Activated CD4-positive, alpha-beta T cell treated with anti-CD3 and anti-CD28 coated beads, Interleukin-2, amount 10 ng/mL, durations not matched to agents 7 days and 5 days (primary cell): ENCODE measurements around the gene TTYH1. TPM values are rescaled to one million over a fixed set of nuclear protein-coding genes. Genes with fewer than 3 reads are reported as not detected.
A peak's percentile ranks its signal among the peaks of the same experiment; 100 is the strongest.

ENCODE experiments used
- CTCF ChIA-PET: fragments of 350-600 bp; sonication (Branson Sonifier 250); formaldehyde crosslinking; loops from one replicate; lab custom pipeline; 2021; ENCODE audit warnings: antibody characterized with exemption; lab: Charles Lee
- POLR2A ChIA-PET: fragments of 350-600 bp; sonication (Branson Sonifier 250); formaldehyde crosslinking; loops from one replicate; lab custom pipeline; 2021; ENCODE audit warnings: antibody characterized with exemption; lab: Charles Lee
- DNase-seq: peaks from one replicate; pipeline ENCODE4 v3.0.0-alpha.2; 2020
- H3K27ac Mint-ChIP-seq: one replicate; pipeline ENCODE4 v1.8.0; 2021; ENCODE audit warnings: mild to moderate bottlenecking, moderate library complexity, mixed read lengths
- H3K27me3 Mint-ChIP-seq: one replicate; pipeline ENCODE4 v1.8.0; 2021; ENCODE audit warnings: mixed read lengths
- H3K36me3 Mint-ChIP-seq: one replicate; pipeline ENCODE4 v1.8.0; 2021; ENCODE audit warnings: low read depth, mixed read lengths
- H3K4me1 Mint-ChIP-seq: one replicate; pipeline ENCODE4 v1.8.0; 2021; ENCODE audit warnings: mixed read lengths
- H3K4me3 Mint-ChIP-seq: one replicate; pipeline ENCODE4 v1.8.0; 2021; ENCODE audit warnings: mild to moderate bottlenecking, moderate library complexity, mixed read lengths
- H3K9me3 Mint-ChIP-seq: one replicate; pipeline ENCODE4 v1.8.0; 2021; ENCODE audit warnings: mixed read lengths
- total RNA-seq, 2 experiments: library from RNA; stranded (reverse); gene quantifications; one replicate each; pipeline ENCODE4 v1.2.3, GENCODE V29; 2021

Gene TTYH1
- total RNA-seq, 2 experiments from 2014 or later: 0.72 to 1.2 TPM

- POLR2A ChIA-PET: no interaction called here
- CTCF ChIA-PET: no interaction called here
- no peak overlapping the region for H3K27ac Mint-ChIP-seq
- H3K4me1 Mint-ChIP-seq: peaks cover 4% of the 10 kb centered on the region
- H3K27me3 Mint-ChIP-seq: peaks cover 41% of the 10 kb centered on the region
- no peak overlapping the region for H3K4me3 Mint-ChIP-seq
- H3K36me3 Mint-ChIP-seq: no peaks in the 10 kb centered on the region
- H3K9me3 Mint-ChIP-seq: no peaks in the 10 kb centered on the region
- DNase-seq: no peak
Measured at GRCh38 chr19:54470991-54471782, 55.9 kb downstream of the TTYH1 start.

GRCh38 chr19:54473071-54473891, 58.0 kb downstream of the TTYH1 start, which contains the start of gene CDC42EP5:
Gene CDC42EP5 (minus strand): TSS chr19:54473296. CDS start chr19:54465547, 7,749 bp downstream.
- POLR2A ChIA-PET: no interaction called here
- Mint-ChIP-seq H3K27ac (peak within 1 kb of the TSS; percentile 55), H3K9me3 (no peaks in the 10 kb centered on the region), H3K27me3 (peaks cover 45% of the 10 kb centered on the region), H3K36me3 (no peaks in the 10 kb centered on the region), H3K4me3 (no peak within 1 kb of the TSS), H3K4me1 (peaks cover 4% of the 10 kb centered on the region)
- CTCF ChIA-PET: no interaction called here
- no peak for DNase-seq

GRCh38 chr19:54473892-54474372, 58.7 kb downstream of the TTYH1 start:
- Mint-ChIP-seq H3K36me3 (no peaks in the 10 kb centered on the region), H3K9me3 (no peaks in the 10 kb centered on the region), H3K27ac (no peak overlapping the region), H3K4me1 (peaks cover 4% of the 10 kb centered on the region), H3K4me3 (no peak overlapping the region), H3K27me3 (peaks cover 42% of the 10 kb centered on the region)
- ChIA-PET CTCF (no interaction called here), POLR2A (no interaction called here)
- DNase-seq: no peak

GRCh38 chr19:54475706-54476105, 60.4 kb downstream of the TTYH1 start:
- peaks cover 6% of the 10 kb centered on the region for H3K4me1 Mint-ChIP-seq
- DNase-seq: no peak
- CTCF ChIA-PET: no interaction called here
- H3K36me3 Mint-ChIP-seq: no peaks in the 10 kb centered on the region
- H3K9me3 Mint-ChIP-seq: no peaks in the 10 kb centered on the region
- H3K27ac Mint-ChIP-seq: no peak overlapping the region
- POLR2A ChIA-PET: no interaction called here
- no peak overlapping the region for H3K4me3 Mint-ChIP-seq
- peaks cover 26% of the 10 kb centered on the region for H3K27me3 Mint-ChIP-seq

GRCh38 chr19:54477650-54478049, 62.4 kb downstream of the TTYH1 start:
- DNase-seq: no peak
- no peaks in the 10 kb centered on the region for H3K36me3 Mint-ChIP-seq
- no peak overlapping the region for H3K27ac Mint-ChIP-seq
- no peaks in the 10 kb centered on the region for H3K9me3 Mint-ChIP-seq
- H3K4me3 Mint-ChIP-seq: no peak overlapping the region
- POLR2A ChIA-PET: no interaction called here
- peaks cover 14% of the 10 kb centered on the region for H3K4me1 Mint-ChIP-seq
- CTCF ChIA-PET: interaction anchor here (0.9 to 1.4 kb wide), 2 partner anchors 12 to 14 kb away, joined by 3 to 4 read pairs; partner anchors contain the start of gene LENG9
- peaks cover 20% of the 10 kb centered on the region for H3K27me3 Mint-ChIP-seq

GRCh38 chr19:54478677-54479266, 63.5 kb downstream of the TTYH1 start:
- Mint-ChIP-seq H3K27ac (no peak overlapping the region), H3K27me3 (peaks cover 18% of the 10 kb centered on the region)
- POLR2A ChIA-PET: no interaction called here

GRCh38 chr19:54480051-54480450, 64.8 kb downstream of the TTYH1 start:
- Mint-ChIP-seq H3K4me1 (peaks cover 16% of the 10 kb centered on the region), H3K27me3 (peaks cover 23% of the 10 kb centered on the region), H3K4me3 (no peak overlapping the region), H3K36me3 (no peaks in the 10 kb centered on the region), H3K9me3 (no peaks in the 10 kb centered on the region), H3K27ac (no peak overlapping the region)
- ChIA-PET POLR2A (no interaction called here), CTCF (interaction anchor here (1.9 kb wide), 1 partner anchor 194 kb away, joined by 4 read pairs; no protein-coding TSS in a partner anchor)
- DNase-seq: no peak

More at GRCh38 chr19:54478677-54479266, 63.5 kb downstream of the TTYH1 start:
- H3K36me3 Mint-ChIP-seq: no peaks in the 10 kb centered on the region
- CTCF ChIA-PET: interaction anchor here (0.5 to 1.8 kb wide), 4 partner anchors 13 to 198 kb away, joined by 3 to 5 read pairs (median 3); no protein-coding TSS in a partner anchor
- peaks cover 16% of the 10 kb centered on the region for H3K4me1 Mint-ChIP-seq
- peak; percentile 54 for DNase-seq
- no peak overlapping the region for H3K4me3 Mint-ChIP-seq
- H3K9me3 Mint-ChIP-seq: no peaks in the 10 kb centered on the region

GRCh38 chr19:54481326-54481930, 66.2 kb downstream of the TTYH1 start:
- POLR2A ChIA-PET: no interaction called here
- peak; percentile 43 for DNase-seq
- CTCF ChIA-PET: interaction anchor here (0.7 to 1.9 kb wide), 5 partner anchors 28 to 193 kb away, joined by 3 to 4 read pairs (median 3); no protein-coding TSS in a partner anchor
- Mint-ChIP-seq H3K27me3 (peaks cover 31% of the 10 kb centered on the region), H3K4me3 (no peak overlapping the region), H3K9me3 (no peaks in the 10 kb centered on the region), H3K36me3 (no peaks in the 10 kb centered on the region), H3K27ac (no peak overlapping the region), H3K4me1 (peaks cover 16% of the 10 kb centered on the region)

GRCh38 chr19:54482889-54483288, 67.6 kb downstream of the TTYH1 start:
- Mint-ChIP-seq H3K27me3 (peaks cover 22% of the 10 kb centered on the region), H3K9me3 (no peaks in the 10 kb centered on the region), H3K4me1 (peaks cover 16% of the 10 kb centered on the region), H3K4me3 (no peak overlapping the region), H3K36me3 (no peaks in the 10 kb centered on the region), H3K27ac (no peak overlapping the region)
- ChIA-PET POLR2A (no interaction called here), CTCF (interaction anchor here (0.6 kb wide), 1 partner anchor 598 kb away, joined by 3 read pairs; no protein-coding TSS in a partner anchor)
- DNase-seq: no peak

GRCh38 chr19:54484451-54484850, 69.2 kb downstream of the TTYH1 start:
- Mint-ChIP-seq H3K27me3 (peaks cover 22% of the 10 kb centered on the region), H3K9me3 (no peaks in the 10 kb centered on the region), H3K4me1 (peaks cover 16% of the 10 kb centered on the region), H3K36me3 (no peaks in the 10 kb centered on the region), H3K4me3 (no peak overlapping the region), H3K27ac (no peak overlapping the region)
- ChIA-PET CTCF (no interaction called here), POLR2A (no interaction called here)
- no peak for DNase-seq

GRCh38 chr19:54485851-54486250, 70.6 kb downstream of the TTYH1 start:
- POLR2A ChIA-PET: no interaction called here
- Mint-ChIP-seq H3K36me3 (no peaks in the 10 kb centered on the region), H3K27ac (no peak overlapping the region), H3K9me3 (no peaks in the 10 kb centered on the region), H3K27me3 (peaks cover 33% of the 10 kb centered on the region), H3K4me1 (peaks cover 13% of the 10 kb centered on the region), H3K4me3 (no peak overlapping the region)
- DNase-seq: no peak
- CTCF ChIA-PET: no interaction called here
